ENCODE measurements around the gene IQCN. TPM values are rescaled to one million over a fixed set of nuclear protein-coding genes. Genes with fewer than 3 reads are reported as not detected.

Gene IQCN, protein sequence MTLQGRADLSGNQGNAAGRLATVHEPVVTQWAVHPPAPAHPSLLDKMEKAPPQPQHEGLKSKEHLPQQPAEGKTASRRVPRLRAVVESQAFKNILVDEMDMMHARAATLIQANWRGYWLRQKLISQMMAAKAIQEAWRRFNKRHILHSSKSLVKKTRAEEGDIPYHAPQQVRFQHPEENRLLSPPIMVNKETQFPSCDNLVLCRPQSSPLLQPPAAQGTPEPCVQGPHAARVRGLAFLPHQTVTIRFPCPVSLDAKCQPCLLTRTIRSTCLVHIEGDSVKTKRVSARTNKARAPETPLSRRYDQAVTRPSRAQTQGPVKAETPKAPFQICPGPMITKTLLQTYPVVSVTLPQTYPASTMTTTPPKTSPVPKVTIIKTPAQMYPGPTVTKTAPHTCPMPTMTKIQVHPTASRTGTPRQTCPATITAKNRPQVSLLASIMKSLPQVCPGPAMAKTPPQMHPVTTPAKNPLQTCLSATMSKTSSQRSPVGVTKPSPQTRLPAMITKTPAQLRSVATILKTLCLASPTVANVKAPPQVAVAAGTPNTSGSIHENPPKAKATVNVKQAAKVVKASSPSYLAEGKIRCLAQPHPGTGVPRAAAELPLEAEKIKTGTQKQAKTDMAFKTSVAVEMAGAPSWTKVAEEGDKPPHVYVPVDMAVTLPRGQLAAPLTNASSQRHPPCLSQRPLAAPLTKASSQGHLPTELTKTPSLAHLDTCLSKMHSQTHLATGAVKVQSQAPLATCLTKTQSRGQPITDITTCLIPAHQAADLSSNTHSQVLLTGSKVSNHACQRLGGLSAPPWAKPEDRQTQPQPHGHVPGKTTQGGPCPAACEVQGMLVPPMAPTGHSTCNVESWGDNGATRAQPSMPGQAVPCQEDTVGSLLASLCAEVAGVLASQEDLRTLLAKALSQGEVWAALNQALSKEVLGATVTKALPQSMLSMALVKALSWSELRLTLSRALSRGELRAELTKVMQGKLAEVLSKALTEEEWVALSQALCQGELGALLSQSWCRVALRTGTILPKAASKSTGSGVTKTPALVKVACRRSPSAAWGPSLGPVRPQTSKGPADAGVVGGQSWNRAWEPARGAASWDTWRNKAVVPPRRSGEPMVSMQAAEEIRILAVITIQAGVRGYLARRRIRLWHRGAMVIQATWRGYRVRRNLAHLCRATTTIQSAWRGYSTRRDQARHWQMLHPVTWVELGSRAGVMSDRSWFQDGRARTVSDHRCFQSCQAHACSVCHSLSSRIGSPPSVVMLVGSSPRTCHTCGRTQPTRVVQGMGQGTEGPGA (N-terminal part only)
- polyA plus RNA-seq (ENCODE audit: insufficient read length in 10 of 10) = 1 to 10 TPM; 1.5 to 5.5 (median 3.0) TPM
- long read RNA-seq, donor 1, full-length matches to known transcripts = 1 of 1 reads
- long read RNA-seq, donor 1, partial matches to known transcripts = 0 of 1 reads
- long read RNA-seq, donor 1, other reads (novel, unspliced or antisense) = 0 of 1 reads
- long read RNA-seq, donor 2, full-length matches to known transcripts = 3 of 3 reads
- long read RNA-seq, donor 2, partial matches to known transcripts = 0 of 3 reads
- long read RNA-seq, donor 2, other reads (novel, unspliced or antisense) = 0 of 3 reads
- long read RNA-seq, donor 3 = 0 reads
- long read RNA-seq, donor 4, full-length matches to known transcripts = 2 of 2 reads
- long read RNA-seq, donor 4, partial matches to known transcripts = 0 of 2 reads
- long read RNA-seq, donor 4, other reads (novel, unspliced or antisense) = 0 of 2 reads
- long read RNA-seq, donor 5, full-length matches to known transcripts = 7 of 7 reads
- long read RNA-seq, donor 5, partial matches to known transcripts = 0 of 7 reads
- long read RNA-seq, donor 5, other reads (novel, unspliced or antisense) = 0 of 7 reads
- long read RNA-seq, donor 6, full-length matches to known transcripts = 2 of 2 reads
- long read RNA-seq, donor 6, partial matches to known transcripts = 0 of 2 reads
- long read RNA-seq, donor 6, other reads (novel, unspliced or antisense) = 0 of 2 reads
- long read RNA-seq, donor 7, full-length matches to known transcripts = 5 of 5 reads
- long read RNA-seq, donor 7, partial matches to known transcripts = 0 of 5 reads
- long read RNA-seq, donor 7, other reads (novel, unspliced or antisense) = 0 of 5 reads
- long read RNA-seq, donor 8, full-length matches to known transcripts = 1 of 1 reads
- long read RNA-seq, donor 8, partial matches to known transcripts = 0 of 1 reads
- long read RNA-seq, donor 8, other reads (novel, unspliced or antisense) = 0 of 1 reads
- long read RNA-seq, donor 9 = 0 reads

DNA sequence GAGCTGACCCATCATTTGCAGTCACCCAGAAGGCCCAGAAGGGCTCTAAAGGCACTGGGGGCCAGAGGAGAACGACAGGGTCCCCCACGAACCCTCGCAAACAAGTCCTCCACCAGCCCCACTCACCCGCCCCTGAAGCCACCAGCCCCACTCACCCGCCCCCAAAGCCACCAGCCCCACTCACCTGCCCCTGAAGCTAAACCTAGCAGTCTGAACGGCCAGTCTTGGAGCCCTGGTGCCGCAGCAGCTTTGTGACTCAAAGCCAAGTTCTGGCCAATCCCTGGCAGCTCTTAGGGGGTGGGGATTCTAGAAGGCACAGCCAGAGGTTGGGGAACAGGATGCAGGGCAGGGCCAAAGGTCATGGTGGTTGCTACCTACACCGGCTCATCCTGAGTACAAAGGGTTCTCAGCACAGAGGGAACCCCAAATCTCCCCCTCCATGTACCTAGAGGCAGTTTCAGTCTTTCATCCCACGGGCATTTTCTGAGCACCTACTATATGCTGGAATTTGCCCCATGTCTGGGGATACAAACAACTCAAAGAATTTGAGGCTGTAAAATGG lies at the start of gene IQCN:
Gene IQCN (minus strand): TSS at position 234 of the 562 bp plus-strand sequence. CDS start 4,974 bp downstream, outside the sequence.
- DNase-seq = no peak

DNA sequence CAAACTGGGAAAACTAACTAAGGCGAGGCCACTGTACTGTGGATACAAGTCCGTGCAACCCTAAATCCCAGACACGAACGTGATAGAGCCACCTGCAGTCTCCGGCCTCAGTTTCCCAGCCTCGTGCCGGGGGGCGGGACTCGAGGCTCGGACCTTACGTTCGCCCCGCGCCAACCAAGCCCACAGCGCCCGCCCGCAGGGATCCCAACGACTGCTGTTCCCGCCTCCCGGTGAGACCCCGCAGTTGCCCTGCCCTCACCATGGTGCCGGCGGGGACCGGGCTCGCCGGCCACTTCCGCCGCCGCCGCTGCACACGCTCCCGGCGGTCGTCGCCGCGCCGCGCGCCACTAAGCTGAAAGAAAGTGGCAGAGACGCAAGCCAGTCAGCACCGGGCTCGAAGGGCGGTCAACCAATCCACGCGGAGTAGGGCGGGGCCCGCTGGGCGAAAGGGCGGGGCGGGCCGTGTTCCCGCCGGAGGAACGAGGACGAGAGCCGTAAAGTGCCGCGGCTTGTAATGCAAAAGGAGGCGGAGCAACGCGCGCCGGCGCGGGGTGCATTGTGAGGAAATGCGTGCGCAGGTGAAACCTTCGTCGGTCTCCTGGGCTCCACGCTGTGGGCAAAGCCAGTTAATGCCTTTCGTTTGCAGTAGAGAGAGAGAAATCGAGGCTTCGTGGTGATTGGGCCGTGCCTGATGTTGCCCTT lies 48.7 kb upstream of the IQCN start, which contains the start of gene LSM4:
Gene LSM4 (minus strand): TSS at position 318 of the 702 bp plus-strand sequence. CDS start 56 bp downstream, at position 262.
- DNase-seq = peak; percentile 97 to 99 (median 97)

GRCh38 chr19:18322318-18322758 lies 48.1 kb upstream of the IQCN start:
- peak in 1 of 3 donors; percentile 72 for DNase-seq

DNA sequence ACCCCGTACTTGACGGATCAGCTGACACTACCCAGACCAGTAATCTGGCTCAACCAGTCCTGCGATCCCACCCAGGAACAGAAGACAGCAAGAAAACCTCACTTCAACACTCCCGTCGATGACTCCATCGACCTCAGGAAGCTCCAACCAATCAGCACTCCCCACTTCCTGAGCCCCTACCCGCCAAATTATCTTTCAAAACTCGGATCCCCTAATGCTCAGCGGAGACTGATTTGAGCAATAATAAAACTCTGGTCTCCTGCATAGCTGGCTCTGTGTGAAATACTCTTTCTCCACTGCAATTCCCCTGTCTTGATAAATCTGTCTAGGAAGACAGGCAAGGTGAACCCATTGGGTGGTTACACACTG lies 47.5 kb upstream of the IQCN start:
- no peak for DNase-seq

DNA sequence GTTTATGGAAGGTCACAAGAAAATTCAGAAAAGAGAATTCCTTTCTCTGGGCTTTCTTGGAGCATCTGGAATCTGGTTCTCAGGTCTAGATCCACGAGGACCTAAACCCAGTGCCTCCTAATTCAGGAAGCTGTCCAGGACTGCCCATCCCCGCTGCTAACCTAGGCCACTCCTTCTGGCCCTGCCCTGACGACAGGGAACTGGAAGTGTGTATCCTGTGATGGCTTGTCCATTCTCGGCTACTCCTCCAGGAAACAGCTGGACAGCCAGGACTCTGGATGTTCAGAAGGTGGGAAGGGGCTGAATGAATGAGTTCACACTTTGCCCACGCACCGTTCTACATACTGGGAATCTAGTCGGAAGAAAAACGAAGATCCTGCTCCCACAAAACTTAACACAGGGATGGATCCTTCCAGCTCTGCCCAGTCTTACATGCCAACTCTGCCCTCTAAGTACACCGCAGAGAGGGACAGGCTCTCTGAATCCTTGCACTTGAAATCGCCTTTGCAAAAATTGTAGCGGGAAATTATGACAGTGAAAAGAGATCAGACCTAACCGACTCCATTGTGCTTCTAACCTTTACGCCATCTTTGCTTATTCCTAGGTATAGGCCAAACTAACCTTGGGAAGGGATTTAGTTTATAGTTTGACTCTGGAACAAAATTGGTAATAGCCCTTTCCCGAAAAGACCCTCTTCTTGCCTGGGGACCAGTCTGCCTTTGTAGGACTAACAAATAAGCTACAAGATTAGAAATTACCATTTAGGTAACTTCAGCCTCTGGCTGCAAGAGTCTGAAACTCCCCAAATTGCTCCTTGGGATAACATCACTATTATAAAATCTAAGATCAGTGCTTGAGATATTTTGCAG lies 46.8 kb upstream of the IQCN start:
- no peak for DNase-seq

- no peak for DNase-seq
These were observed 45.4 kb upstream of the IQCN start for GRCh38 chr19:18319591-18320135.

DNA sequence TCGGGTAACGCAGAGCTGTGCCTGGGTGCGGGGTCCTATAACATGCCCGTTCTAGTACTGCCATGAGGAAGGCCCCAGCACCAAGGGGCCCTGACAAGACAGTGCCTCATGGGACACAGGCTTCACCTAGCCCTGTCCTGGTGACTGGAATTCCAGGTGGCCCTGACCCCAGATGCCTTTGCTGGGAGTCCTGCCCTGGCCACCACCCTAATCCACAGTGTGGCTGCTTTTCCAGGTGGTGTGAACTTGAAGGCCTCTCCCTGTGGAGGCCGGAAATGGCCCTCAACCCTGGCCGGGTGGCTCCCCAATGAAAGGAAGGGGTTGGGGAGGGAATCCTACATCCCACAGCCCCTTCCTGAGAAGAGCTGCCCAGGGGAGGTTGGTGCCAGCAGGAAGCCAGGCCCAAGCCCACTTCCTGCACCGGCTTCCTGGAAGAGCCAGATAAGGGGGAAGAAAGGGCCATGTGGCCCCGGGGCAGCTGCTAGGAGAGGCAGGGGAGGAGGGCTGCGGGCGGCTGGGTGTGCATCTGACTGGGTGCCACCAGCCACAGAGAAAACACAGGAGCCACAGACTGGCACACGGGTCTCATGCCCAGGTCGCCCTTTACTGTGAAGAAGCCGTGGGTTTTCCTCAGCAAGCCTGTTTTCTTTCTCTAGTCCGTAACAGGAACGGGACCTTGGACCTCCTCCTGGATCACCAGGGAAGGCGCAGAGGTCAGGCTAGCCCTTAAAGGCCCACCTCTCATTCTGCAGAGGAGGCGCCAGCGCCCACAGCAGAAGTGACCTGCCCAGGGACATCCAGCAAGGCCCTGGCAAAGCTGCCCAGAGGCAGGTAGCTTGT lies 43.9 kb upstream of the IQCN start:
- DNase-seq = peak in 1 of 3 donors; percentile 37

- no peak for DNase-seq
These were observed 39.1 kb upstream of the IQCN start for GRCh38 chr19:18313398-18313797.

- DNase-seq = no peak
These were observed 37.9 kb upstream of the IQCN start for GRCh38 chr19:18312092-18312534.

GRCh38 chr19:18311502-18312091 lies 37.3 kb upstream of the IQCN start:
- no peak for DNase-seq

- no peak for DNase-seq
These were observed 36.7 kb upstream of the IQCN start for GRCh38 chr19:18310966-18311365.

DNA sequence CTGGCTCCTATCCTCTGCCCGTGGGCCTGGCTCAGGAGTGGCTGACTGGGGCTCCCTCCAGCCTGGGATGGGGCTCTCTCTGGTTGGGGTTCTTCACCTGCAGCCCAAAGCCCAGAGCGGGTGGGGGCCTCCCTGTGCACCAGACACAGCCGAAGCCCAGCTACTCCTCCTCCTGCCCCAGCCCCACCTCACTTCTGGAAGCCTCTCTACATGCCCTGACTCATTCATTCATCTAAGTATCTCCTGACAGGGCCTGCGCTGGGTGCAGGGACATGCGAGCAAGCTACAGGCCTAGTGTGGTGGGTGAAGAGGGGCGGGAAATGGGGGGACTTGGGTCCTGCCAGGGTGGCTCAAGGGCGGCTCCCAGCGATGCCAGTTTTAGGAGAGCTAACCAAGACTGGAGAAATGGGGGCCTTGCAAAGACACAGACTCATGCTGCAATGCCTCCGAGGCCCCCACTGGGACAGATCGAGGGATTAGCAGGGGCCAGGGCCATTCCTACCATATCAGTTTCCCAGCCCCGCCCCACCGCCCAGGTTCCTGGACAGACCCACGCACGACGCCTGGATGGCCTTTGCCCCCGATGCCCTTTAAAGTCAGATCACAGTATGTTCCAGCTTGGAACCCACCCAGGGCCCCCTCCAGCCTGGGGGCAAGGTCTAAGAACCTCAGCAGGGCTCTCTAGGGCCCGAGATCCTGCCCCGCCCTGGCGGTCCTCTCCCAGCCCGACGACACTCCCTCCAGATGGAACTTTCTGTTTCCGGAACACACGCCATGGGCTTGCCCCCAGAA lies 36.1 kb upstream of the IQCN start:
- DNase-seq = no peak

GRCh38 chr19:18309525-18310064 lies 35.3 kb upstream of the IQCN start:
- DNase-seq = no peak

- no peak for DNase-seq
These were observed 34.7 kb upstream of the IQCN start for GRCh38 chr19:18308948-18309325.

Measured in muscle of back (tissue), 13 donors.